Thoracic aorta (tissue), 2 donors: Measurements from ENCODE around the gene BHMT. TPM values are rescaled to one million over a fixed set of nuclear protein-coding genes. Genes with fewer than 3 reads are reported as not detected.

Source experiments
- ATAC-seq: fragments of 150-250 bp; one replicate; pipeline ENCODE4 v1.8.0; 2017; ENCODE audit warnings: low read depth; ENCODE audit not compliant: insufficient number of reproducible peaks, low FRiP score
- DNase-seq: peaks from one replicate; pipeline ENCODE4 v3.0.0-alpha.2; 2020; ENCODE audit warnings: low spot score
- H3K27ac ChIP-seq, 2 donors: fragments of 200-600 bp; sonication (generic); 1 replicate in 1 of 2; 2 replicates in 1 of 2; pipeline ENCODE4 v1.5.1; 2016; ENCODE audit warnings: mild to moderate bottlenecking in 2 of 2, moderate library complexity in 2 of 2
- H3K27me3 ChIP-seq: fragments of 200-600 bp; sonication (generic); replicated peaks from 2 replicates; pipeline ENCODE4 v1.6.0; 2016; ENCODE audit warnings: mild to moderate bottlenecking; ENCODE audit not compliant: insufficient read depth
- H3K36me3 ChIP-seq: fragments of 200-600 bp; sonication (generic); one replicate; pipeline ENCODE4 v1.5.1; 2016
- H3K4me1 ChIP-seq, 2 donors: fragments of 200-600 bp; sonication (generic); 1 replicate in 1 of 2; 2 replicates in 1 of 2; pipeline versions ENCODE4 v1.5.1 to v1.6.0; 2016; ENCODE audit warnings: low read depth in 2 of 2, mild to moderate bottlenecking in 1 of 2; ENCODE audit not compliant: control insufficient read depth in 1 of 2
- H3K4me3 ChIP-seq: fragments of 200-600 bp; sonication (generic); 2 replicates; pipeline ENCODE4 v1.5.1; 2016; ENCODE audit warnings: mild to moderate bottlenecking
- H3K9me3 ChIP-seq: fragments of 200-600 bp; sonication (generic); 2 replicates; pipeline ENCODE4 v1.5.1; 2016
- CTCF ChIP-seq: fragments of 200-600 bp; sonication (generic); IDR thresholded peaks from one replicate; pipeline ENCODE4 v1.5.1; 2019; ENCODE audit warnings: antibody characterized with exemption
- total RNA-seq, 2 donors: library from RNA; depleted of rRNA; stranded (reverse); fragments of >200 nt; gene quantifications; one replicate each; pipeline versions ENCODE4 v1.1.0 to v1.2.3, GENCODE V29; 2016

Gene BHMT
- total RNA-seq, 2 donors from 2014 or later, result 0.41 to 2.0 TPM

DNA sequence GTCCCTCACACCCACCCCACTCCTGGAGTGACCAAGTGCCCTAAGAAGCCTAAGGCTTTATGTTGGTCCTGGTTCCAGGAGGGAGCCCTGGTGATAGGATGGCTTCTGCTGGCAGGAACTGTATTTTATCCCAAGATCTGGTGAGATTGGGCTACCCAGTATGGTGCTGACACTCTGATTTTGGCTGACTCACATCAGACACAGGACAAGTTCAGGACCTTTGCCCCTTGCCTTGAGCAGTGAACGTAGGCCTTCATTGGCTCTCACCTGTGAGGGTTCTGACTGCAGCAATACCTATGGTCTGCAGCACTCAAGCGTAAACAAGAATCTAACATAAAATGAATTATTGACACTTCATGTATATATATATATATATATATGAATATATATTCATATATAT, 25.0 kb downstream of the BHMT start:
- ATAC-seq, result no peak
- TF ChIP-seq CTCF, result no peak

DNA sequence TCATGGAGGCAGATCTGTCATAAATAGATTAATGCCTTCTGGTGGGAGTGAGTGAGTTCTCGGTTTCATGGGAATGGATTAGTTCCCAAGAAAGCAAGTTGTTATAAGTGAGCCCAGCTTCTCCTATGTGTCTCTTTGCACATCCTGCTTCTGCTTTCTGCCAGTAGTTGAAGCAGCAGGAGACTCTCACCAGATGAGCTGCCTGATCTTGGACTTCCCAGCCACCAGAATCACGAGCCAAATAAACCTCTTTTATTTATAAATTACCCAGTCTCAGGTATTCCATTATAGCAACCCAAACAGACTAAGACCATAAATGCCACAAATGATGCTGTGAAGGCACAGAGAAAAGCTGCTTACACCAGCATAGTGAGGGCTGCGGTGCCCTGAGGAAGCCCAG, 28.9 kb downstream of the BHMT start:
- Histone ChIP-seq H3K27me3 (no peaks in the 10 kb centered on the region), H3K4me1 (no peaks in the 10 kb centered on the region), H3K27ac (no peak overlapping the region), H3K4me3 (no peak overlapping the region), H3K9me3 (no peaks in the 10 kb centered on the region), H3K36me3 (no peaks in the 10 kb centered on the region)
- ATAC-seq (no peak), DNase-seq (no peak)
- no peak for TF ChIP-seq CTCF

More for the DNA sequence above, 25.0 kb downstream of the BHMT start:
- H3K27ac ChIP-seq, result no peak overlapping the region
- H3K4me1 ChIP-seq, result peaks cover 3 to 5% of the 10 kb centered on the region in 2 donors
- no peaks in the 10 kb centered on the region for H3K9me3 ChIP-seq
- no peaks in the 10 kb centered on the region for H3K27me3 ChIP-seq
- H3K36me3 ChIP-seq, result no peaks in the 10 kb centered on the region
- no peak overlapping the region for H3K4me3 ChIP-seq
- no peak for DNase-seq

DNA sequence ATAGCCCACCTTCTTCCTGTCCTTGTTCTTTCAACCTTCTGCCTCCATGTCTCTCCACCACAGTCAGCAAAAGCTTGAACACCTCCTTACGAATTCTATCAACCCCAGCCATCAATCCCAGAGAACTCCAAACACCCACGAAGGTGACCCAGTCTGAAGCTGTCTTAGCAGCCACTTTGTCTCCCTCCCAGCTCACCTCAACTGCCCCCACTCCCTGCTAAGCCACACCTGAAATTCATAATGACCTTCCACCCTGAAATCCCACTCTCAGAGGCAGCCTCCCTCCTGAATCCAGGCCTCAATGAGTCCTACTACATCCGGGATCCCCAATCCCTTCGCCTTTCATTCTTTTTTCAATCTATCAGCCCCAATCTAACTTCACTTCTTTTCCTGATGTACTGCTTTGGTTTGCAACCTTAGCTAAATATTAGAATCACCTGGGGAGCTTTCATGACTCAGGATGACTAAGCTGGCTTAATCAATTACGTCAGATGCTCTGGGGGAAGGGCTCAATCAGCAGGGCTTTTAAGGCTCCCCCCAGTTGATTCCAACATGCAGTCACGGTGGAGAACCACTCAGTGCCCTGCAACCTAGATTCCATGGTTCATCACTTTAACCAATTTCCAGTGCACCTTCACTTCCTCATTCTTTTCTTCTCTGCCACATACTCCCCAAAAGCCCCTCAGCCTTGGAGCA, 32.2 kb downstream of the BHMT start:
- H3K36me3 ChIP-seq, result no peaks in the 10 kb centered on the region
- ATAC-seq (no peak), DNase-seq (no peak)
- no peaks in the 10 kb centered on the region for H3K9me3 ChIP-seq
- H3K4me1 ChIP-seq, result peaks cover 0 to 7% of the 10 kb centered on the region in 2 donors
- no peak for TF ChIP-seq CTCF
- H3K27ac ChIP-seq, result no peak overlapping the region
- H3K27me3 ChIP-seq, result no peaks in the 10 kb centered on the region
- no peak overlapping the region for H3K4me3 ChIP-seq

DNA sequence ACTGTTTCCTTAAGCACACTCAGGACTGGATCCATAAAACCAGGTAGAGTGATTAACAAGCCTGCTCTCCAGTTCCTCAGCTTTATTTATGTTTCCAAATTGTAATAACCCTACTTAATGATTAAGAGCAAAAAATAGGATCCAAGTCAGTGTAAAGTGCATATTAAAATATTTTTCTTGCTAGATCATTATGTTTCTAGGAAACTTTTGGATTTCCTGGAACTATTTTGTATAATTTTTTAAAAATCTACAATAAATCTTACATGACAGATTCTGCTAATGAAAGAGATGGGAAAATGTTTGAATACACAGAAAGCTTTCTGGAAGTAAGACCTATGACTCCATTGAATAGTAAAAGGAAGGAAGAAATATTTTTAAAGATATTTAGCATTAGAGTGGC, 35.5 kb downstream of the BHMT start:
- DNase-seq, result no peak
- H3K4me1 ChIP-seq, result peaks cover 0 to 7% of the 10 kb centered on the region in 2 donors
- H3K9me3 ChIP-seq, result no peaks in the 10 kb centered on the region
- H3K36me3 ChIP-seq, result no peaks in the 10 kb centered on the region
- H3K27ac ChIP-seq, result no peak overlapping the region
- TF ChIP-seq CTCF, result no peak
- ATAC-seq, result no peak
- no peak overlapping the region for H3K4me3 ChIP-seq
- H3K27me3 ChIP-seq, result no peaks in the 10 kb centered on the region

DNA sequence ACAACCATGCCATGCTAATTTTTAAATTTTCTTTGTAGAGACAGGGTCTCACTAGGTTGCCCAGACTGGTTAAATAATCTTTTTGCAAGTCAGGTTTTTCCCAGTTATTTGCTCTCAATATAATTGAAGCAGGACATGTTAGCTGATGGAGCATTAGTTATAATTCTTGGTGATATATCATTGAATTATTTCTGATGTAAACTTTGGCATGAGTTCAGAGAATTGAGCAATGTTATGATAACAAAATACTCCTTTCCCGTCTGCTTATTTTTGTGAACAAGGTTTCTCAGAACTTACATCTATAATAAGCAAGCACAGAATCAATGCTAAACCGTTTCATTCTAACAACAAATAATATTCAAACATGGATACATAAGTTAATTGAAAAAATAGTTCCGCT, 37.8 kb downstream of the BHMT start:
- ATAC-seq, result no peak
- H3K4me3 ChIP-seq, result no peak overlapping the region
- H3K36me3 ChIP-seq, result no peaks in the 10 kb centered on the region
- no peak overlapping the region for H3K27ac ChIP-seq
- DNase-seq, result no peak
- no peak for TF ChIP-seq CTCF
- H3K27me3 ChIP-seq, result no peaks in the 10 kb centered on the region
- peaks cover 0 to 7% of the 10 kb centered on the region in 2 donors for H3K4me1 ChIP-seq
- no peaks in the 10 kb centered on the region for H3K9me3 ChIP-seq
